ENCODE data around the gene STC2. TPM values are rescaled to one million over a fixed set of nuclear protein-coding genes. Genes with fewer than 3 reads are reported as not detected.
A peak's percentile ranks its signal among the peaks of the same experiment; 100 is the strongest.

The STC2 gene
- total RNA-seq, 4 donors from 2014 or later, result 3.2 to 29.1 (median 9.9) TPM

DNA sequence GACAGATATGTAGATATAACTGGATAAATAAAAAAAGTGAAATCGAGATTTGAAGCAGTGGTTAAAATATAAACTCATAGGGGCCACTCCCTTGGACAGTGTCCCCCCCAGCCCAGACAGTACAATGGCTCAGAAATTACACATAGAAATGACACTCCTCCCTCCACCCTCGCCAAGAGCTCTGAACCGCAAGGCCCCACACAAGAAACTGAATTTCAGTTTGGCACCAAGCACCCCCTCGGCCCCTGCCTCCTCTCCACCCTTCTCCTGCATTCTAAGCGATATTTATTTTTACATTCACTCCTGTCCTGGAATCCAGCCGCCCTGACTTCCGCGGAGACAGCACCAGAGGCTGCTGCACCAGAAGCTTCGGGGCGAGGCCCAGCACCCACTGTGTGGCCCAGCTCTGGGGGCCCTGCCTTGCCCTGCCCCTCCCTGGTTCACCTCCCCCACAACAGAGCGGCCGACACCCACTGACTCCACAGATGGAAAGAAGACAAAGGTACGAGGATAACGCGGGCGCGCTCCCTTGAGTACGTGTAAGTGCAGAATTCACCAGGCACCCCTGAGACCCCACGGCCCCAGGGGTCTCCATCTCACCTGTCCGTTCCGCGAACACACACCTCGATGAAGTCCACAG is 11.0 kb downstream of the STC2 start:
- H3K4me3 ChIP-seq (ENCODE audit: low read depth, poor library complexity, severe bottlenecking), result no peak overlapping the region
- intact Hi-C loops (cut with DNase I; ENCODE audit: low total_unique reads), result no loop called here
- DNase-seq (ENCODE audit: low spot score in 2 of 2), result peak in 1 of 2 donors; percentile 79
- 89 to 93% methylated on average over 23 of the region's 23 CpGs for WGBS, 2 donors
- no peak for TF ChIP-seq POLR2A (IDR thresholded peaks at IDR 0.05)
- no peak for TF ChIP-seq CTCF (IDR thresholded peaks at IDR 0.05)

DNA sequence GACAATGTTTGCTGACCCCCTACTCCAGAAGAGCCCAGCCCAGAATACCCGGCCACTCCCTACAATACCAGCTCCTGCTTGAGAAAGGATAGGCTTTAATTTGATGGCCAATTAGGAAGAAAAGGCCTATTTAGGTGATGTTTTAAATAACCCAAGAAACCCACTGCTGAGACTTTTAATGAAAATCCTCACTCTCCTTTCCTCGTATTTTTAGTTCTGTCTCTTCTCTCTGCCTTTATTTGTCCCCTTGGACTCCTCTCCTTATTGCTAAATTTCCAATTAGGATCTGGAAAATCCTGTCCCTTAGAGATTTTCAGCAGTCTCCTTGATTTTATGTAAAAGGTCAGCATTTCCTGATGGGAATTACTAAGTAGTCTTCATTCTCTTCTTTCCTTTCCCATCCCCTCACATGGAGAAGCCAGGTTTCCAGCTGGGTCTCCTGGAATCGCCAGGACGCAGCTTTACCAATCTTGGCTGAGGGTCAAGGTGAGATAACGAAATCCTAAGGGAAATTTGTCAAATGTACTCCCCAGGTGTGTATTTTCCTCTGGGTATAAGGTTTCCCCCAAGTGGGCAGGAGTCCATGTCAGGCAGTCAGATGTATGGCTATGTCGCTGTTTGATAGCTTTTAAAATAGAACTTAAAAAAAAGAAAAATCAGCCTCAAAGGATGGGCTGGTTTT is 11.7 kb downstream of the STC2 start:
- TF ChIP-seq CTCF (IDR thresholded peaks at IDR 0.05) (no peak), POLR2A (IDR thresholded peaks at IDR 0.05) (no peak)
- intact Hi-C loops (cut with DNase I; ENCODE audit: low total_unique reads), result no loop called here
- 72% methylated on average over 6 of the region's 6 CpGs for WGBS, 2 donors
- no peak overlapping the region for H3K4me3 ChIP-seq (ENCODE audit: low read depth, poor library complexity, severe bottlenecking)
- DNase-seq (ENCODE audit: low spot score in 2 of 2), result no peak

GRCh38 chr5:173315495-173316338 is 12.5 kb downstream of the STC2 start:
- H3K4me3 ChIP-seq (ENCODE audit: low read depth, poor library complexity, severe bottlenecking), result no peak overlapping the region
- intact Hi-C loops (cut with DNase I; ENCODE audit: low total_unique reads), result no loop called here

DNA sequence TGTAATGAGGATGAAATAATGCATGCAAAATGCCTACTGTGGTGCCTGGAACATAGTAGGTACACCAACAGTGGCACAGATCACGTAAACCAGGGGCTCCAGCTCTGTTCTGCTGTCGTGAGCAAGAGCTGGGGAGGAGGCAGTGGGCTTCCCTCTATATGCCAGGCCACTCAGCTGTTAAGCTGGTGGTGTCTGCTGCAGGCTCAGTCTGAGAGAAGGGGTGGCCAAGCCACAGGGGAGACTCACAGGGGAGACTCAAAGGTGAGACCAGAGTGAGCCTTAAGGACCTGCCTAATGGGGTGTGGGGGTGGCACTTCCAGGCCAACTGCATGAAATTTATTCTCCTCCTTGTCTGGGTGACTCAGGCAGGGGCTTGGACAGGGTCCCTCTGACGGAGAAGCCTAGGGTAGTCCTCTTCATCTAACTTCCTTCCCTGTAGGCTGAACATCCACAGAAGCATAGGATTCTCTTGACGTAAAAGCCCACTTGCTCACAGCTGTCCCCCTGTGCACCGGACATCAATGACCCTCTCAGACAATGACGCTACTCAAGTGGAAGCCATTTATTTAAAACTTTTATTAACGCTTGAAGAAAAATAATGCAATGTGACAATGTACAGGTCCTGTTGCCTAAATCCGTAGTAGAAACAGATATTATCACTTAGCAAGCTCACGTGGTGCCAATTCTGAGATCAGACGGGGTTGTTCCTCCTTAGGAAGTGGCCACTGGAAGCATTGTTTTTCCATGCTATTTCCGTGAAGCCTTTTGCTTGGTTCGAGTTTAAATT is 13.9 kb downstream of the STC2 start:
- DNase-seq (ENCODE audit: low spot score in 2 of 2), result peak in 1 of 2 donors; percentile 70
- TF ChIP-seq POLR2A (IDR thresholded peaks at IDR 0.05) (no peak), CTCF (IDR thresholded peaks at IDR 0.05) (no peak)
- no peak overlapping the region for H3K4me3 ChIP-seq (ENCODE audit: low read depth, poor library complexity, severe bottlenecking)
- intact Hi-C loops (cut with DNase I; ENCODE audit: low total_unique reads), result no loop called here
- WGBS, 2 donors, result 81 to 85% methylated on average over 12 of the region's 12 CpGs

More at GRCh38 chr5:173315495-173316338, 12.5 kb downstream of the STC2 start:
- no peak for TF ChIP-seq CTCF (IDR thresholded peaks at IDR 0.05)
- no peak for TF ChIP-seq POLR2A (IDR thresholded peaks at IDR 0.05)
- WGBS, 2 donors, result 16 to 21% methylated on average over 21 of the region's 21 CpGs
- peak; percentile 48 to 78 for DNase-seq (ENCODE audit: low spot score in 2 of 2)

DNA sequence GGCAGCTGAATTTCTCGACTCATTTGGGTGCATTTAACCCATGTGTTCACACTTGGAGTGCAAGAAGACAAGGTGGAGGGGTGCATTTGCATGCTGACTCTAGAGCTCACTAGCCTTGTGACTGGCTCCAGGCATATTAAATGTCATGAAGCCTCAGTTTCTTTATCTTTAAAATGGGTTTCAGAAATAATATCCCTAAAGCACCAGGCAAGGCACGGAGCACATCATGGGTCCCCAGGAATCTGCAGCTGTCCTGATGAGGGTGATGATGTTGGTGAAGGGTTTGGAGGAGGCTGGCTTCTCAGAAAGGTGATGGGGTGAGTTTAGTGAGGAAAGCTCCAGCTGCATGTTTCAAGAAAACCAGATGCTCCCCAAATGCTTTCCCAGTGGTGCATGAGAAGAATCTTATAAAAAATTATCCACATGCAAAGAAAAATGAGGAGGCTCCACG is 14.8 kb downstream of the STC2 start:
- TF ChIP-seq CTCF (IDR thresholded peaks at IDR 0.05), result no peak
- no peak for TF ChIP-seq POLR2A (IDR thresholded peaks at IDR 0.05)
- no peak overlapping the region for H3K4me3 ChIP-seq (ENCODE audit: low read depth, poor library complexity, severe bottlenecking)
- WGBS, 2 donors, result 77% methylated on average over 3 of the region's 3 CpGs
- DNase-seq (ENCODE audit: low spot score in 2 of 2), result no peak
- intact Hi-C loops (cut with DNase I; ENCODE audit: low total_unique reads), result no loop called here
